Vagina (tissue), 2 donors: ENCODE results near the gene CBFA2T3. TPM values are rescaled to one million over a fixed set of nuclear protein-coding genes. Genes with fewer than 3 reads are reported as not detected.

Source experiments
- DNase-seq, 2 donors: peaks; one replicate each; pipeline ENCODE4 v3.0.0-alpha.2; 2017; ENCODE audit errors: extremely low spot score in 2 of 2
- H3K27ac ChIP-seq: fragments of 200-600 bp; sonication (generic); one replicate; pipeline ENCODE4 v1.5.1; 2019
- H3K27me3 ChIP-seq: fragments of 200-600 bp; sonication (generic); one replicate; pipeline ENCODE4 v1.5.1; 2019
- H3K36me3 ChIP-seq, 2 donors: fragments of 200-600 bp; sonication (generic); one replicate each; pipeline ENCODE4 v1.5.1; 2017 to 2019
- H3K4me1 ChIP-seq: fragments of 200-600 bp; sonication (generic); one replicate; pipeline ENCODE4 v1.5.1; 2019
- H3K4me3 ChIP-seq, 2 donors: fragments of 200-600 bp; sonication (generic); 1 replicate in 1 of 2; 2 replicates in 1 of 2; pipeline ENCODE4 v1.5.1; 2016 to 2019
- H3K9me3 ChIP-seq: fragments of 200-600 bp; sonication (generic); one replicate; pipeline ENCODE4 v1.5.1; 2019
- CTCF ChIP-seq, 3 experiments: fragments of 450-650 bp in 2 of 3; fragments of 200-600 bp in 1 of 3; sonication (generic) in 1 of 3; IDR thresholded peaks; one replicate each; pipeline ENCODE4 v1.5.1; 2017 to 2019; ENCODE audit warnings: antibody characterized with exemption in 3 of 3, mild to moderate bottlenecking in 2 of 3, moderate library complexity in 2 of 3
- POLR2A ChIP-seq, 2 donors: fragments of 450-650 bp; IDR thresholded peaks; one replicate each; pipeline ENCODE4 v1.6.1; 2017; ENCODE audit warnings: antibody characterized with exemption in 2 of 2, mild to moderate bottlenecking in 2 of 2, moderate library complexity in 2 of 2
- POLR2AphosphoS5 ChIP-seq, 2 donors: sonication (generic); formaldehyde crosslinking; IDR thresholded peaks; one replicate each; pipeline ENCODE4 v1.9.0; 2017; ENCODE audit warnings: antibody characterized with exemption in 2 of 2, mild to moderate bottlenecking in 2 of 2, low read depth in 1 of 2; ENCODE audit not compliant: insufficient read depth in 1 of 2
- intact Hi-C: fragments of 100-400 bp; cut with DNase I; formaldehyde crosslinking; loops from one replicate; pipeline ENCODE4 v1.15.1; 2023
- total RNA-seq: library from RNA; depleted of rRNA; stranded (reverse); fragments of >200 nt; gene quantifications from one replicate; pipeline ENCODE4 v1.2.3, GENCODE V29; 2016

The CBFA2T3 gene
- total RNA-seq, 1 donor from 2014 or later, result 2.7 TPM

DNA sequence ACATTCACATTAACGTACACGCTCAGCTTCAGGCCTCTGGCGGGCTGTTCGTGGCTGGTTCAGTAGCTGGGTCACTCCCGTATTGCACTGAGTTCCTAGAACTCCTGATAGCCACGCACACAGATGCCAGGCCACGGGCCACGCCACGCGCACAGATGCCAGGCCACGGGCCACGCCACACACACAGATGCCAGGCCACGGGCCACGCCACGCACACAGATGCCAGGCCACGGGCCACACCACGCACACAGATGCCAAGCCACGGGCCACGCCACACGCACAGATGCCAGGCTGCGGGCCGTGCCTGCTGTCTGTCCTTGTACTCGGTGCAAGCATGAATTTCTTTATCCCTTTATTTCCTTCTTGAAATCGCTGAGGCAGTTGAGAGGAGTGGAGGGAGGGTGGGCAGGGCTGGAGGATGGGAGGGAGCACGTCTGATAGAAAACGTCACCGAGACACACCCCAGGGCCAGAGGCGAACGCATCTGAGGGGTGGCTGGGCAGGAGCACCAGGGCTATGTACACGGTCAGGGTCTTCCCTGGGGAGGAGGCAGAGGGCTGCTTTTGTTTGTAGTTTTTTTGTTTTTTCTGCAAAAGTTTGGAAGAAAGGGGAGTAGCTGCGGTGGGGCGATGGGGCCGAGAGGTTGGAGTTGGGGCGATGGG is 101.9 kb downstream of the CBFA2T3 start:
- H3K27ac ChIP-seq, result no peak overlapping the region
- no peaks in the 10 kb centered on the region for H3K27me3 ChIP-seq
- intact Hi-C loops, result no loop called here
- H3K9me3 ChIP-seq, result no peaks in the 10 kb centered on the region
- no peak for DNase-seq
- H3K36me3 ChIP-seq, result no peaks in the 10 kb centered on the region
- H3K4me1 ChIP-seq, result no peaks in the 10 kb centered on the region
- H3K4me3 ChIP-seq, result no peak overlapping the region
- TF ChIP-seq POLR2AphosphoS5 (IDR thresholded peaks at IDR 0.05; ENCODE audit: insufficient read depth in 1 of 2, low read depth in 1 of 2), result no peak
- TF ChIP-seq POLR2A (IDR thresholded peaks at IDR 0.05), result no peak
- TF ChIP-seq CTCF (IDR thresholded peaks at IDR 0.05), result no peak

- H3K4me1 ChIP-seq, result no peaks in the 10 kb centered on the region
- no peaks in the 10 kb centered on the region for H3K9me3 ChIP-seq
- DNase-seq, result no peak
- H3K27ac ChIP-seq, result no peak overlapping the region
- H3K36me3 ChIP-seq, result no peaks in the 10 kb centered on the region
- H3K4me3 ChIP-seq, result no peak overlapping the region
- intact Hi-C loops, result no loop called here
- H3K27me3 ChIP-seq, result no peaks in the 10 kb centered on the region
- TF ChIP-seq CTCF (IDR thresholded peaks at IDR 0.05) (no peak), POLR2A (IDR thresholded peaks at IDR 0.05) (no peak), POLR2AphosphoS5 (IDR thresholded peaks at IDR 0.05; ENCODE audit: insufficient read depth in 1 of 2, low read depth in 1 of 2) (no peak)
Measured at GRCh38 chr16:88872650-88873331, 104.2 kb downstream of the CBFA2T3 start.

DNA sequence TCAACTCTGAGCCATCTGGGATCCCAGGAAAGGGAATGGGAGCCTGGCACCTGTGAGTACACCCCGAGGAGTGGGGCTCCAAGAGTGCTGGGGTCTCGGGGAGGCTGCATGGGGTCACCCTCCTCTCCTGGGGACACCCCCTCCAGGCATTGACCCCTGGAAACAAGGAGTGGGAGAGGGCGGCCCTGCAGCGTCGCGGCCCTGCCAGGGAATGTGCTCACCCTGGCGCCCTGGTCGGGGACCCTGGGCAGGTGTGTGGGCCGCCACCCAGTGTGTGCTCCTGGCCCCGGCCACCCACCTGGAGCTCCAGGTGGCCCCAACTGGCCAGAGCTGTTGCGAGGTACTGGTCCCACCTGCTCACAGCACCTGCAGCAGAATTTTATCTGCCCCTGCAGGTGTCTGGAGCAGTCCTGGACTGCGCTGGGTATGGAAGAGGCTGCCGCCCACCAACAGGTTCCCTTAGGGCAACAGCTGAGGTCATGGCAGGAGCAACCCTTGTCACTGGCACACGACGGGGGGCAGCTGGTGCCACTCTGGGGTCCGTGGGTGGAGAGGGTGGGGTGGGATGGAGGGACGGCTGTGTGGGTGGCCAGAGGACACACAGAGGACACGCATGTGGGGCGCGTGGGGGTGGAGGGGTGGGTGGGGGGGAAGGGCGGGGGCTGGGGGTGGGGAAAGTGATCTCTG is 105.1 kb downstream of the CBFA2T3 start:
- H3K9me3 ChIP-seq, result no peaks in the 10 kb centered on the region
- H3K4me1 ChIP-seq, result no peaks in the 10 kb centered on the region
- no peak overlapping the region for H3K27ac ChIP-seq
- no peak overlapping the region for H3K4me3 ChIP-seq
- H3K36me3 ChIP-seq, result no peaks in the 10 kb centered on the region
- TF ChIP-seq POLR2A (IDR thresholded peaks at IDR 0.05) (no peak), CTCF (IDR thresholded peaks at IDR 0.05) (no peak), POLR2AphosphoS5 (IDR thresholded peaks at IDR 0.05; ENCODE audit: insufficient read depth in 1 of 2, low read depth in 1 of 2) (no peak)
- H3K27me3 ChIP-seq, result no peaks in the 10 kb centered on the region
- DNase-seq, result no peak
- intact Hi-C loops, result no loop called here

GRCh38 chr16:88871349-88871702 is 105.7 kb downstream of the CBFA2T3 start:
- Histone ChIP-seq H3K4me1 (no peaks in the 10 kb centered on the region), H3K36me3 (no peaks in the 10 kb centered on the region), H3K27ac (no peak overlapping the region), H3K9me3 (no peaks in the 10 kb centered on the region), H3K27me3 (no peaks in the 10 kb centered on the region), H3K4me3 (no peak overlapping the region)
- intact Hi-C loops, result no loop called here
- DNase-seq, result no peak
- TF ChIP-seq POLR2AphosphoS5 (IDR thresholded peaks at IDR 0.05; ENCODE audit: insufficient read depth in 1 of 2, low read depth in 1 of 2), result no peak
- no peak for TF ChIP-seq POLR2A (IDR thresholded peaks at IDR 0.05)
- TF ChIP-seq CTCF (IDR thresholded peaks at IDR 0.05), result no peak
